IPS-18a (cell line): ENCODE data around the gene TIMM44.
A peak's percentile ranks its signal among the peaks of the same experiment; 100 is the strongest.

ENCODE experiments used
- H3K27ac ChIP-seq: one replicate; pipeline ENCODE4 v1.5.1; 2013; ENCODE audit warnings: low read length
- H3K27me3 ChIP-seq: one replicate; pipeline ENCODE4 v1.6.1; 2013; ENCODE audit warnings: mild to moderate bottlenecking, low read length; ENCODE audit not compliant: control insufficient read depth, insufficient read depth
- H3K36me3 ChIP-seq: one replicate; pipeline ENCODE4 v1.6.1; 2013; ENCODE audit warnings: low read depth, low read length; ENCODE audit not compliant: control insufficient read depth
- H3K4me1 ChIP-seq: one replicate; pipeline ENCODE4 v1.6.1; 2013; ENCODE audit warnings: low read depth, low read length; ENCODE audit not compliant: control insufficient read depth
- H3K4me3 ChIP-seq: one replicate; pipeline ENCODE4 v1.5.1; 2013; ENCODE audit warnings: low read length
- H3K9ac ChIP-seq: one replicate; pipeline ENCODE4 v1.6.1; 2013; ENCODE audit warnings: mild to moderate bottlenecking, low read length, moderate library complexity
- H3K9me3 ChIP-seq: one replicate; pipeline ENCODE4 v1.6.1; 2013; ENCODE audit warnings: low read depth, low read length; ENCODE audit not compliant: control insufficient read depth

TIMM44 gene, protein sequence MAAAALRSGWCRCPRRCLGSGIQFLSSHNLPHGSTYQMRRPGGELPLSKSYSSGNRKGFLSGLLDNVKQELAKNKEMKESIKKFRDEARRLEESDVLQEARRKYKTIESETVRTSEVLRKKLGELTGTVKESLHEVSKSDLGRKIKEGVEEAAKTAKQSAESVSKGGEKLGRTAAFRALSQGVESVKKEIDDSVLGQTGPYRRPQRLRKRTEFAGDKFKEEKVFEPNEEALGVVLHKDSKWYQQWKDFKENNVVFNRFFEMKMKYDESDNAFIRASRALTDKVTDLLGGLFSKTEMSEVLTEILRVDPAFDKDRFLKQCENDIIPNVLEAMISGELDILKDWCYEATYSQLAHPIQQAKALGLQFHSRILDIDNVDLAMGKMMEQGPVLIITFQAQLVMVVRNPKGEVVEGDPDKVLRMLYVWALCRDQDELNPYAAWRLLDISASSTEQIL

DNA sequence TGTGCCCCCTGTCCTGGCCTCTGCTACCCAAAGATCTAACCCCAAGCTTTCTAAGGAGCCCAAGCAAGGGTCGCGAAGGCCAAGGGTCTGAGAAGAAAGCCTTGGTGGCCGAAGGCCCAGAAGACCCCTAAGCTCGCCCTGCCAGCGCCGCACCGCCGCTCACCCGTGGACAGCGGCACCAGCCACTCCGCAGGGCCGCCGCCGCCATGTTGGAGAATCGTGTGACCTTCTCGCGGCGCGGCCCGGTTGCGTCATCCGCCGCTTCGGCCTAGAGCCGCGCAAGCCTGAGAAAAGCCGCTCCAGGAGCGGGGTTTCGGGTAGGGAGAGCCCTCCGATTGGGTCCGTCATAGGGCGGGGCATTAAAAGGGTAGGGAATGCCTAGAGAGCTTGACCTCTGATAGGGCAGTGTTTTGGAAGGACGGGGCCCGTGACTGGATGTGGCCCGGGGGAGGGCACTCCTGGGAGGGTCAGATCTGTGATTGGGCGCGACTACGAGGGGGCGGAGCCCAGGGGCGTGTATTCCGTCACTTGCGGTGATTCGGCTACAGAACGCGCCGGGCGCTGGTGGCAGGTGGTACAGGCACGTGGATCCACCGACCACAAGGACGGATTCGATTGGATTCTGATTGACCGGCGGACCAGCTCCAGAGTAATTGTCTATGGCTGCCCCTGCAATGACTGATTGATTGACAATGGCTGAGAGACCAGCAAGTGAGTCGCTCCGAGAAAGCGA lies at the start of gene TIMM44:
Gene TIMM44 (minus strand): TSS at position 223 of the 733 bp plus-strand sequence. CDS start 15 bp downstream, at position 208.
- Histone ChIP-seq H3K36me3 (peaks cover 18% of the 10 kb centered on the region), H3K4me1 (no peaks in the 10 kb centered on the region), H3K9ac (peak within 1 kb of the TSS; percentile 97), H3K4me3 (peak within 1 kb of the TSS; percentile 95), H3K9me3 (no peaks in the 10 kb centered on the region), H3K27me3 (no peaks in the 10 kb centered on the region), H3K27ac (peak within 1 kb of the TSS; percentile 89)

DNA sequence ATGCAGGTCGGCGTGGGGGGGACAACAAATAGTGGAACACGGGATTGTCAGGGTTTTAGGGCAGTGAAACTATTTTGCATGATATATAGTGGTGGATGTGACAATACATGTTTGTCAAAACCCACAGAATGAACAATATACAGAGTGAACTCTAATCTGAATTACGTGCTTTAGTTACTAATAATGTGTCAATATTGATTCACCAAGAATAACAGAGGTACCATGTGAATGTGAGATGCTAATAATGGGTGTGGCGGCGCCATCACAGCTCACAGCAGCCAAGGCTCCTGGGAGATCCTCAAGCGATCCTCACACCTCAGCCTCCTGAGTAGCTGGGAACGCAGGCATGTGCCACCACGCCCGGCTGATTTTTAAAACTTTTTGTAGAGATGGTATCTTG lies 49.1 kb upstream of the TIMM44 start:
- Histone ChIP-seq H3K4me3 (no peak overlapping the region), H3K27ac (no peak overlapping the region), H3K9ac (no peak overlapping the region), H3K4me1 (peaks cover 18% of the 10 kb centered on the region), H3K9me3 (no peaks in the 10 kb centered on the region), H3K27me3 (no peaks in the 10 kb centered on the region), H3K36me3 (peaks cover 47% of the 10 kb centered on the region)

DNA sequence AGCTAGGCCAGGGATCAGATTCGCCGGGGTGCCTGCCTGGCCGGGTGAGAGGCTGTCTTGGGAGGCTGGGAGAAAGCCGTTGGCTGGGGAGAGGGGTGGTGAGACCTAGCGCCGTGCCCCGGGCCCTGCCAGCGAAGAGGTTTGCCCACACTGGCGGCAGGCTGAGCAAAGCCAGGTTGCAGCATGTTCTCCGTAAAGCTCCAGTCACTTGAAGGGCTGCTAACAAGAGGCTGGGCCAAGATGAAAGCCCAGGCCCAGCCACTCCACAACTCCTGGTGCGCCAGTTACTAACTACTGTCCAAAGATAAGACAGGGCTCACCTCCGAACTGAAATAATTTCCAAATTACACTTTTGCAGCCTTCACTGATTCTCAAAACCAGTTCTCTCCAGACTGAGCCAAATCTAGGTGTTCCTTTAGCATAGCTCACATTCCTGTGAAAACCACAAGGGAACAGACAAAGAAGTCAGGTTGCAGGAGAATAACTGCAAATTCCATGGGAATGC lies 45.7 kb upstream of the TIMM44 start:
- peaks cover 3% of the 10 kb centered on the region for H3K4me1 ChIP-seq
- H3K36me3 ChIP-seq = peaks cover 78% of the 10 kb centered on the region
- no peak overlapping the region for H3K27ac ChIP-seq
- no peak overlapping the region for H3K9ac ChIP-seq
- no peaks in the 10 kb centered on the region for H3K27me3 ChIP-seq
- H3K4me3 ChIP-seq = no peak overlapping the region
- no peaks in the 10 kb centered on the region for H3K9me3 ChIP-seq

DNA sequence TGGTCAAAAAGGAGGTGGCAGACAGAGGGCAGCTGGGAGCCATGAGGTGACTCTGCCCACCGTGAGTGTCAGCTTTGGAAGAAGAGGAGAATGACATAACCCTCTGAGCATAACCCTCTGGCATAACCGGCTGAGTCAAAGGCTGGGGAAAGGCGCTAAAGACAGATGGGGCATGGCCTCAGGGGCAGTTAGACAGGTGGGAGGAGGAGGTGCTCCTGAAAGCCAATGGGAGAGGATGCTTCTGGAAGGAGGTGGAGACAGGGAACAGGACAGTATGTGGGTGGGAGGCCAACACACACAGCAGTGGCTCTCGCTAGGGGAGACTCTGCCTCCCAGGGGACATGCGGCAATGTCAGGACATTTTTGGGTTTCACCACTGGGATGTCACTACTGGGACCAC lies 44.8 kb upstream of the TIMM44 start:
- H3K4me3 ChIP-seq = no peak overlapping the region
- H3K36me3 ChIP-seq = peaks cover 86% of the 10 kb centered on the region
- no peak overlapping the region for H3K9ac ChIP-seq
- H3K4me1 ChIP-seq = no peaks in the 10 kb centered on the region
- H3K9me3 ChIP-seq = no peaks in the 10 kb centered on the region
- H3K27ac ChIP-seq = no peak overlapping the region
- H3K27me3 ChIP-seq = no peaks in the 10 kb centered on the region

DNA sequence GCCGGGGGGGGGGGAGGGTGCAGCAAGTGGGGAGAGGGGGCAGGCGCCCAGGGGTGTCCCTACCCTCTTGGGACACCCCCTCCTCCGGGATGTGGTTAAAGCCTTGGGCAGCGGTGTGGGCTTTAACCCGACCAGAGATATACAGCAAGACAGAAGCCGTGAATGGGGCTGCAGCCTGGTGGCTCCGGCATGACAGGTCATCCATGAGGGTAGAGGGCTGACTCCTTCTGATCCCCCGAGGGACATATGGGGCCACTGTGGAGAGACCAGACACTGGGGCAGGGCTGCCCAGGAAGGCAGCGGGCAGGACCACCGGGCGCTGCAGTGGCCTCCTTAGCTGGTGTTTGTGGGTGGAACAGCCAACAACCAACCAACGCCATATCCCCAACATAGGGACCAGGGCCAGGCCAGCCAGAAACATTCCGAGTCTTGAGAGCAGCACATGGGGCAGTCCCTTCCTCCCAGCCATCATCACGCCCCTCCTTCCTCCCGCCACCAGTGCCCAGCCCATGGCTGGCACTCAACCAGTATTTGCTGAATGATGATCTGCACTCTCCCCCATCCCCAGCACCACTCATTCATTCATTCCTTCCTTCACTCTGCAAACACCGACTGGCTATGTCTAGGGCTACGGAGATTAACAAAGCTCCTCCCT lies 43.8 kb upstream of the TIMM44 start:
- H3K9me3 ChIP-seq = no peaks in the 10 kb centered on the region
- no peaks in the 10 kb centered on the region for H3K27me3 ChIP-seq
- no peak overlapping the region for H3K9ac ChIP-seq
- no peak overlapping the region for H3K4me3 ChIP-seq
- no peak overlapping the region for H3K27ac ChIP-seq
- no peaks in the 10 kb centered on the region for H3K4me1 ChIP-seq
- H3K36me3 ChIP-seq = peaks cover 88% of the 10 kb centered on the region

DNA sequence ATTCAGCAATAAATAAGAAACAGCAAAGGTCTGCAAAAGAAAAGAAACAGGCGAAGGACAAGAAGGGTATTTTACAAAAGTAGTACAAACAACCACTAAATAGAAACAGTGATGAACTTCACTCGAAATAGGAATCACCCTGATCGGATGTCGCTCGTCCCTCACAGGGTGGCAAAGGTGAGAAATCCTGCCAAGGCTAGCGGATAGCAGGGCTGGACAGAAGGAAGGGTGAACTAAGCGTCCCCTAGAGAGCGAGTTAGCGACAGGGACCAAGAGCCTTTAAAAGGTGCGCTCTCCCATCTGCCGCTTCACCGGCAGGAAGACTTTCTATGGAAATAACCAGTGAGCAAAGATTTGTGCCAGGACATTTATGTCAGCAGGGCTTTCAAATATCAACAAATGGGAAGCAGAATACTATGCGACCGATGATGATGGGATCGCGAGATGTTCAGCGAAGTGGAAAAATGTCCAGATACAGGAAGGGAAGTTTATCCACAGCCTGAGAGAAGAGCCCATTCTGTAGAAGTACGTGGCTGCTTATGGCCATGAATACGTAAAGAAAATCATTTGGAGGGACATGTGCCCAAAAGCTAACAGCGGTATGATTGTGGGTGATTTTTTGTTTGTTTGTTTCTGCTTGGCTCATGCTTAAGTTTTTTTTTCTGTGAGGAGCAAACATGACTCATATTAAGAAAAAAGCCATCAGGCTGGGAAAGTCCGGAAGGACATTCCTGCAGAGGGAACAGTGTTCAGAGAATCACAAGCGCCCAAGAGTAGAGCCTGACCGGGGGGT lies 43.1 kb upstream of the TIMM44 start:
- Histone ChIP-seq H3K9ac (no peak overlapping the region), H3K4me3 (no peak overlapping the region), H3K27ac (no peak overlapping the region), H3K27me3 (no peaks in the 10 kb centered on the region), H3K9me3 (no peaks in the 10 kb centered on the region), H3K36me3 (peaks cover 86% of the 10 kb centered on the region), H3K4me1 (no peaks in the 10 kb centered on the region)

DNA sequence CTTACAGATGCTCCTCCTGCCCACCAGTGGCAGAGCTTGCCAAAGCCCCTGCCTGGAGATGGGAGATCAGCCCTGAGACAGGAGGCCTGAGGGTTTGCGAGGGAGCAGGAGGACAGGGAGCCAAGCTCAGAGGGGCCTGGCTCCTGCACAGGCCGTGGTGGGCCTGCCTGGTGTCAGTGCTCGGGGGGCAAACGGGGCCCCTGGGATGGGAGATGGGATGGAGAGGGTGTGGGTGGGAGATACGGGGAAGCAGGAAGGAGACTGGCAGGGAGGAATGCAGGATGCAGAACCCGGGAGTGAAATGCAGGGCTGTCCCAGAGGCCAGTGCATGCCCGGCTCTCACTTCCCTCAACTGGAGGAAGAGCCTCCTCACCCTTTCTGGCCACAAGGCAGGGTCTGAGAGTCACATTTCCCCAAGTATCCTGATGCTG lies 42.0 kb upstream of the TIMM44 start:
- no peak overlapping the region for H3K9ac ChIP-seq
- peaks cover 86% of the 10 kb centered on the region for H3K36me3 ChIP-seq

DNA sequence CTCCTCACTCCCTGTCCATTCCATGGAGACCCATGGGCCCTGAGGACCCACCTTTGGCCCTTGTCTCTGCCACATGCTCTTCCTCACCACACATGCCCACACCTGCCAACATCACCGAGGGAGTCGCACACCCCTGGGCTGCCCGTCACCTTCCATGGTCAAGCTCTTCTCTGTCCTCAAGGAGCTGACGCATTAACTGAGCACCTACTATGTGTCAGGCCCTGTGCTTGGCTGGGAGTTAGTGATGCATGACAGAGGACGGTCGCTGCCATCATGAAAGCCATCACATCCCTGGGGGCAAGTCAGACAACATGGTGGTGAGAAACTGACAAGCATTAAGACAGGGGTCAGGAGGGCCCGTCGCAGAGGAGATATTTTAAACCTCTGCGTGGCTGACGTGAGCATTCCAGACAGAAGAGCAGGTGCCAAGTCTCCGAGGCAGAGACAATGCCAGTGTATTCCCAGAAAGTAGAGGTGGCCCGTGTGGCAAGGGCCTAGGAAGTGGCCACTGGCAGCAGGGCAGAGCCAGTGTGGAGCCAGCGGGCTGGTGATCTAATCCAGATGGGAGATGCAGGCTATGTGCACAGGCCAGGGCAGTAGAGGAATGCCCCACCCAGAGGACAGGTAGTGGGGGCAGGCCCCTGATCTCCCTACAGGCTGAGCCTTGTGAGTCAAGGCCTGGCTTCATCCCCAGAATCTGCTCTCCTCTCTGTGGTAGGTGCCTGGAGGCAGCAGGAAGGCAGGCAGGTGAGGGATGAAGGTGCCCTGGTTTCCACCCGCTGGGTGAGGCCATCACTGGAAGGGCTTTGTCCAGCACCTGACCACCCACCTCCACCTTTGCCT lies 40.8 kb upstream of the TIMM44 start:
- H3K4me1 ChIP-seq = no peaks in the 10 kb centered on the region
- no peak overlapping the region for H3K27ac ChIP-seq
- H3K9me3 ChIP-seq = no peaks in the 10 kb centered on the region
- no peaks in the 10 kb centered on the region for H3K27me3 ChIP-seq
- H3K4me3 ChIP-seq = no peak overlapping the region
- H3K36me3 ChIP-seq = peaks cover 89% of the 10 kb centered on the region
- no peak overlapping the region for H3K9ac ChIP-seq

More for the DNA sequence above, 42.0 kb upstream of the TIMM44 start:
- Histone ChIP-seq H3K27me3 (no peaks in the 10 kb centered on the region), H3K4me3 (no peak overlapping the region), H3K4me1 (no peaks in the 10 kb centered on the region), H3K9me3 (no peaks in the 10 kb centered on the region), H3K27ac (no peak overlapping the region)

DNA sequence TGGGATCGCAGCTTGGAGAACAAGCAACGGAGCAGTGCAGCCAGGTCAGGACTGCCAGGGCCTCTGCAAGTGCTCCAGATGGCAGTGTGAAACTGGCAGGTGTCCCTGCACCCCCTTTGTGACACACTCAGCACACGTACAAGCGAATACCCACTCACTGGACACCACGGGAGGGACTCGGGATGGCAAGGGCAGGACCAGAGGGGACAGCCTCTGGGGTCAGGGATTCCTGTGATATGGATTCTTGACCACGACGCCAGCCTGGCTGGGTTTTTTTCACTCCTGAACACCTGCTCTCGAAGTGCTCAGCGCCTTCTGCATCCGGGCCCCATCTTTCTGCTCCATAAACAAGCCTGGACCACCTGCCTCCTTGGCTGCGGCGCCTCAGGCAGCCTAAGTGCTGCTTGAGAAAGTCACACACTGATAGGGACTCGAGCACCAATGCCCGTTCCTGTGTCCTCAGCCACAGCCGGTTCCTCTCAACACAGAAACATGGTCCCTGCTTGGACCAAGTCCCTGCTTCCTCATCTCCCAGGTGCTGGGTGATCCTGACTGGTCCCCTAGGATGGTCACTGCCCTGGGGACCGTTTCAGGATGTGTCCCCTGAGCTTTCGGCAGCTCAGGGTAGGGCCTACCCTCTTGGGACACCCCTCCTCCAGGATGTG lies 40.0 kb upstream of the TIMM44 start:
- Histone ChIP-seq H3K4me1 (no peaks in the 10 kb centered on the region), H3K9me3 (no peaks in the 10 kb centered on the region), H3K4me3 (no peak overlapping the region), H3K9ac (no peak overlapping the region), H3K27ac (no peak overlapping the region), H3K36me3 (peaks cover 89% of the 10 kb centered on the region), H3K27me3 (no peaks in the 10 kb centered on the region)

DNA sequence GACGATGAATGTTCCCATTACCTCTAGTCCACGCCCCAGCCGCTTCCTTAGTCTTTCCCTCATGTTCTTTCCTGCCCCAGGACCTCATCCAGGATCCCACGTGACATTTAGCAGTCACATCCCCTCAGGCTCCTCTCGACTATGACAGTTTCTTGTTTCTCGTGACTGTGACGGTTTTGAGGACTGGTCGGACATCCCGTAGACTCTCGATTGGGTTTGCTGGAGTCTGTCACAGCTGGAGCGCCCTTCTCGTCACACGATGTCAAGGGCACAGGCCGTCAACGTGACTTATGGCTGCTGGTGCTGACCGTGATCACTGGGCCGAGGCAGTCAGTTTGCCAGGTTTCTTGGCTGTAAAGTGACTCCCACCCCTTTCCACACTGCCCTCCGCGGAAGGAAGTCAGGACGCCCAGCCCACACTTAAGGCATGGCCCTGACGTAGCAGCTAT lies 39.2 kb upstream of the TIMM44 start:
- H3K27me3 ChIP-seq = no peaks in the 10 kb centered on the region
- no peak overlapping the region for H3K9ac ChIP-seq
- no peaks in the 10 kb centered on the region for H3K9me3 ChIP-seq
- H3K4me3 ChIP-seq = no peak overlapping the region
- H3K36me3 ChIP-seq = peaks cover 85% of the 10 kb centered on the region
- no peaks in the 10 kb centered on the region for H3K4me1 ChIP-seq
- H3K27ac ChIP-seq = no peak overlapping the region
